NCI-H187 (cell line): ENCODE results near the gene ARL6IP5.

ENCODE experiments used
- DNase-seq, 2 experiments: peaks; one replicate each; lab custom pipeline; 2025; lab: John Stamatoyannopoulos, UW

Gene ARL6IP5

GRCh38 chr3:69085833-69086722, 1.3 kb downstream of the ARL6IP5 start:
- DNase-seq: no peak

- no peak for DNase-seq
These were observed 2.5 kb downstream of the ARL6IP5 start for GRCh38 chr3:69087030-69087791.

GRCh38 chr3:69088063-69088462, 3.3 kb downstream of the ARL6IP5 start:
- no peak for DNase-seq

- no peak for DNase-seq
These were observed 5.3 kb downstream of the ARL6IP5 start for GRCh38 chr3:69090021-69090420.

- DNase-seq: no peak
These were observed 6.8 kb downstream of the ARL6IP5 start for GRCh38 chr3:69091389-69092029.

- no peak for DNase-seq
These were observed 7.3 kb downstream of the ARL6IP5 start for GRCh38 chr3:69092030-69092516.

GRCh38 chr3:69094467-69095205, 9.9 kb downstream of the ARL6IP5 start:
- no peak for DNase-seq

GRCh38 chr3:69095636-69096035, 10.9 kb downstream of the ARL6IP5 start:
- DNase-seq: no peak

GRCh38 chr3:69096299-69096698, 11.6 kb downstream of the ARL6IP5 start:
- DNase-seq: no peak

- DNase-seq: no peak
These were observed 12.8 kb downstream of the ARL6IP5 start for GRCh38 chr3:69097407-69098086.

- DNase-seq: no peak
These were observed 14.8 kb downstream of the ARL6IP5 start for GRCh38 chr3:69099576-69099975.

GRCh38 chr3:69102384-69102783, 17.6 kb downstream of the ARL6IP5 start:
- DNase-seq: no peak

- no peak for DNase-seq
These were observed 18.4 kb downstream of the ARL6IP5 start for GRCh38 chr3:69103123-69103522.

- no peak for DNase-seq
These were observed 19.8 kb downstream of the ARL6IP5 start for GRCh38 chr3:69104586-69104985.

- DNase-seq: no peak
These were observed 20.6 kb downstream of the ARL6IP5 start for GRCh38 chr3:69105320-69105719.

GRCh38 chr3:69107841-69108240, 23.1 kb downstream of the ARL6IP5 start:
- no peak for DNase-seq

GRCh38 chr3:69108811-69109210, 24.1 kb downstream of the ARL6IP5 start:
- DNase-seq: no peak

- DNase-seq: no peak
These were observed 26.3 kb downstream of the ARL6IP5 start for GRCh38 chr3:69110941-69111546.

- no peak for DNase-seq
These were observed 28.8 kb downstream of the ARL6IP5 start for GRCh38 chr3:69113536-69113935.

GRCh38 chr3:69115731-69116130, 31.0 kb downstream of the ARL6IP5 start:
- no peak for DNase-seq

GRCh38 chr3:69116162-69116561, 31.4 kb downstream of the ARL6IP5 start:
- no peak for DNase-seq
